Central memory CD8-positive, alpha-beta T cell (primary cell): Measurements from ENCODE around the gene TSPEAR.

Source experiments
- ATAC-seq: fragments of 150-1000 bp; cut with Tn5 transposase; replicated peaks from 2 replicates; pipeline ENCODE4 v1.10.0; 2022; ENCODE audit warnings: mild to moderate bottlenecking, moderate FRiP score, moderate number of reproducible peaks; ENCODE audit not compliant: poor library complexity, severe bottlenecking; ENCODE audit errors: extremely low read depth
- DNase-seq, 2 donors: peaks; one replicate each; pipeline ENCODE4 v3.0.0; 2021; ENCODE audit warnings: low spot score in 2 of 2
- H3K27ac Mint-ChIP-seq: one replicate; pipeline ENCODE4 v1.8.0; 2022; ENCODE audit warnings: low read depth, mild to moderate bottlenecking, moderate library complexity, mixed read lengths
- H3K27me3 Mint-ChIP-seq: one replicate; pipeline ENCODE4 v1.8.0; 2022; ENCODE audit warnings: mixed read lengths
- H3K36me3 Mint-ChIP-seq: one replicate; pipeline ENCODE4 v1.8.0; 2022; ENCODE audit warnings: mild to moderate bottlenecking, moderate library complexity, mixed read lengths; ENCODE audit not compliant: insufficient read depth
- H3K4me1 Mint-ChIP-seq: one replicate; pipeline ENCODE4 v1.8.0; 2022; ENCODE audit warnings: mixed read lengths
- H3K4me3 Mint-ChIP-seq: one replicate; pipeline ENCODE4 v1.8.0; 2022; ENCODE audit warnings: mild to moderate bottlenecking, moderate library complexity, mixed read lengths
- H3K9me3 Mint-ChIP-seq: one replicate; pipeline ENCODE4 v1.8.0; 2022; ENCODE audit warnings: mixed read lengths

The TSPEAR gene

DNA sequence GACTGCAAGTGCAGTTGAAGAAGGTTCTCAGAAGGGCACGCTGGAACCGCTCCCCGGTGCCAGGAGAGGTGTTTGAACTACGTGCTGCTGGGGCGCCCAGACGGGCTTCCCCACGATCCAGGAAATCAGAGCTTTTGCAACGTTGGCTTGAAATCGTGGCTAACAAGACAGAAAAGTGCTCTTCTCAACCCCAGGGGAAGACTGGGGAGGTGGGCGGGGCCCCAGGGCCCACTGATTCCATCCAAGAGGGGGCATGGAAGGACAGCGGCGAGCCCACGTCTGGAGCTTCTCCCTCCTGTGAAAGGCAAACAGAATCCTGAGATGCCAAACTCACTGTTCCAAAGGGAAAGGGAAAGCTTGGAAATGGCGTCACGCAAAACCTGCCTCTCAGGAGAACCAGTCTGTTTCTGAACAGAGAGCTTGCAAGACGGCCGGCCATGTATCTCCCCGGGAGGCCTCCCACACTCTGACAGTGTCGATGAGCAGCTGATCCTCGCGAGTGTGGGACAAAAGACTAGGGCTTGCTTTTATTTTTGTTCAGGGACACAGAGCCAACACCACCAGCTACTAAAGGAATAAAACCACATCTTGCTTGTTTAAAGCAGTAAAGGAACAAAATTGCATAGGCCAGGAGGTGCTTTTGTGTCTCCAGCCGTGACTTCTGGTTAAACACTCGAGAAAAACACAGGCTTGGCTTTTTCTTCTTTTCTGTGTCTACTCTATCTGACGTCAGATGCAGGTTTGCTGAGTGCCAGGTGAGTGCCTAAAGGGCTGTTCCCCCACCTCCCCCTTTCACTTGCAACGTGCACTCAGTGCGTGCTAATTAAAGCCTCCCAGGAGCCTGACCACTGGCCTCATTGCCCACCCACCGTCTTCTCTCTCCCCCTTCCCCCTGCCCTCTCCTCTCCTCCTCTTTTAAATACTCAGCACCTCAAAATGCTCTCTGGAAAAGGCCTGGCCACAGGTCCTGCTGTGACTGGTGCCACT lies 214.5 kb downstream of the TSPEAR start:
- H3K4me3 Mint-ChIP-seq = no peak overlapping the region
- DNase-seq (no peak), ATAC-seq (no peak)
- H3K4me1 Mint-ChIP-seq = no peaks in the 10 kb centered on the region
- H3K36me3 Mint-ChIP-seq = peaks cover 2% of the 10 kb centered on the region
- peaks cover 9% of the 10 kb centered on the region for H3K9me3 Mint-ChIP-seq
- peaks cover 56% of the 10 kb centered on the region for H3K27me3 Mint-ChIP-seq
- no peak overlapping the region for H3K27ac Mint-ChIP-seq

DNA sequence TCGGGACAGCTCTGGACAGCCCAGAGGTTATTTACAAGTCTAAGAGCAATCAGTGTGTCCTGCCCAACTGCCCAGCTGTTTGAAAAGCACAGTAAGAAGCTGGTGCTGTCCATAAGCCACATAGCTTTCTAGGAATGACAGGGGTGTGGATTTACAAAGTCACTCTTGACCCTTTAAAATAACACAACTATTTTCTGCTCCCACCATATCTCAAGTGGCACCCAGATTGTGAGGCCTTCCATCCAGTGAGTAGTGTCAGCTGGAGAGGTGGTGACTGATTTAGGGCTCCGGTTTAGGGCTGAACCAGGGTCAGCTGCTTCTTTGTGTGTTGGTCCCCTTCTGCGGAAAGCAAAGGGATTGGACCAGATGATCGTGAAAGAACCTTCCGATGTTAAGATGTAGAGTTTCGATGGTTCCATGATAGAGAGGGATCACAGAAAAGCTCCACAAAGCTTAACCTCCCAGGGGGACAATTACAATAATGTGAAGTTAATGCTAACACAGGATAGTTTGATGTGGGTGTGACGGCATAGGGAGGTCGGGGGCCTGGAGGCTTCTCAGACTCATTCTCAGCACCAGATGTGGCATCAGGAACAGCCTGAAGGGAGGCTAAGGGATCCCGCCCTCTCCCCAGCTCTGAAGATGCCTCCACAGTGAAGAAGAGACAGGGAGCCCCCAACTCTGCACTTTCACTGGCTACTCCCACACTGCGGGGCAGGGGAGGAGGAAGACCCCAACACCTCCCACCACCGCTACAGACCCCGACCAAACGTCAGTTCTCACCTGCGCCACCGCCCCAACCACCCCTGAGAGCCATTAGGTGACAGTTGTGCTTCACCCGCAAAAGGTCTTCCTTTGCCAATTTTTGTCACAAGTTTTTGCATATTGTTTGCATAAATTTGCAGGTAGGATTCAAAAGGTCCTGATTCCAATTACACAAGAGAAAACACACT lies 215.5 kb downstream of the TSPEAR start:
- DNase-seq (no peak), ATAC-seq (no peak)
- H3K27me3 Mint-ChIP-seq = peaks cover 61% of the 10 kb centered on the region
- H3K36me3 Mint-ChIP-seq = peaks cover 2% of the 10 kb centered on the region
- H3K9me3 Mint-ChIP-seq = peaks cover 9% of the 10 kb centered on the region
- no peak overlapping the region for H3K4me3 Mint-ChIP-seq
- no peak overlapping the region for H3K27ac Mint-ChIP-seq
- H3K4me1 Mint-ChIP-seq = no peaks in the 10 kb centered on the region

DNA sequence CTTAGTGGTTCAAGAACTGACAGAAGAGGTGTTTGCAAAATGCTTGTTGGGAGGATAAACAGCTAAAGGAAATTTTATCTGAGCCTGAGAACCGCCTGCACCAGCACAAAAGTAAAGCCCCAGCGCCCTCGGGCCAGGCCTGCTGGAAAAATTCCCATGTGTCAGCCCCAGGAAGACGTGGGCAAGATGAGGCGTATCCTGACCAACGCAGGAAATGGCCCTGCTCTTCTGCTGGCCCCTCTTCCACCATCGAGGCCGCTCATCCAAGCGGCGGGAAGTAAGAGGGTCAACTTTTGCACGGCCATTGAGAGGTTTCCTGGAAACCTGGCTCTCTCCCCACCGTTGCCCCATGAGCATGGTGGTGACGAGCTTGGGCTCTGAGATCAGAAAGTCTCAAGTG lies 216.4 kb downstream of the TSPEAR start:
- no peak overlapping the region for H3K27ac Mint-ChIP-seq
- DNase-seq (no peak), ATAC-seq (no peak)
- no peak overlapping the region for H3K4me3 Mint-ChIP-seq
- H3K9me3 Mint-ChIP-seq = peaks cover 9% of the 10 kb centered on the region
- peaks cover 4% of the 10 kb centered on the region for H3K36me3 Mint-ChIP-seq
- peaks cover 68% of the 10 kb centered on the region for H3K27me3 Mint-ChIP-seq
- no peaks in the 10 kb centered on the region for H3K4me1 Mint-ChIP-seq

DNA sequence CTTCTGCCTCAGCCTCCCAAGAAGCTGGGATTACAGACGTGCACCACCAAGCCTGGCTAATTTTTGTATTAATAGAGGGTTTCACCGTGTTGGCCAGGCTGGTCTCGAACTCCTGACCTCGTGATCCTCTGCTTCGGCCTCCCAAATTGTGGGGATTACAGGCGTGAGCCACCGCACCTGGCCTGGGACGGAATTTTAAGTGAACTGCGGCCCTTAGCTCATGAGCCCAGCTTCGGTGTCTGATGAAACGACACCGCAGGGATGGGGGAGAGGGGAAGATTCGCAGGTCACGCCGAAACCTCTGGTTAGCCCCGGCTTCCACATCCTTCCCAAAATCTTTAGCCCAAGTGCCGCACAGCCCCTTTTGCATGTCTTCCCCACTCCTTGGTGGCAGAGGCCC lies 217.0 kb downstream of the TSPEAR start:
- Mint-ChIP-seq H3K4me1 (no peaks in the 10 kb centered on the region), H3K9me3 (peaks cover 9% of the 10 kb centered on the region), H3K27ac (no peak overlapping the region), H3K4me3 (no peak overlapping the region), H3K36me3 (peaks cover 4% of the 10 kb centered on the region), H3K27me3 (peaks cover 72% of the 10 kb centered on the region)
- DNase-seq (no peak), ATAC-seq (no peak)

DNA sequence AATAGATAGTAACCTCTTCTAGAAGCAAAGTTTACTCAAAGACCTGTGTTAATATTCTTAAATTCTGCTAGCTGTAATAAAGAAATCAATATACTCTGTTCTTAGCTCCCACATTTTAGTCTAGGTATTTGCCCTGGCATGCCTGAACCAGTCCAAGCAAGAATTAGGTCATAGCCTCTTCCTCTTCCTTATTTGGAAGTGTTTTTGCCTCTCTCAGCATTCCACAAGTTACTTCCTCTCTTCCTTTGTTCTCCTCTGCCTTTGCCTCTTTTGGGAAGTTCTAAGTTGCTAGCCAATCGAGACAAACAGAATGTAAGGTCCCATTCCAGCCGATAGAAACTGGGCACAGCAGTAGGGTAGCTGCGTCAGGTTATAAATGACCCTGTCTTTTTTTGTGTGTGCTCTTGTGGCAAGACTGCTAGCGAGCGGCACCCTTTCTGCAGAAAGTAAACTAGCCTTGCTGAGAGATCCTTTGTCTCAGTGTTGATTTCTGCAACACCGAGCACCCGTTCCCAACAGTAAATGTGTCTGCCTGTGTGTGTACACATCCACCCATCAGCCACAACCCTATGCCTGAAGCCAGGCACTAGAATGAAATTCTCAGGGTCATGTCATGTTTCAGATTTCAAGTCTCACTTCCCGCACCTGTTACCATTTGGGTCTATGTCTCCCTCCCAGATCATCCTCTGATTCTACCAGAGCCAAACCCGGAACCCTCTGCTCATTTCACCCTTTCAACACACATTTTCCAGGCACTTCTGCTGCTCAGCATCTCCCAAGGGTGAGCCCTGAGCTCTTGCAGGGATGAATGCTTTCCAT lies 218.6 kb downstream of the TSPEAR start:
- Mint-ChIP-seq H3K9me3 (peaks cover 9% of the 10 kb centered on the region), H3K4me1 (no peaks in the 10 kb centered on the region), H3K27ac (no peak overlapping the region)

DNA sequence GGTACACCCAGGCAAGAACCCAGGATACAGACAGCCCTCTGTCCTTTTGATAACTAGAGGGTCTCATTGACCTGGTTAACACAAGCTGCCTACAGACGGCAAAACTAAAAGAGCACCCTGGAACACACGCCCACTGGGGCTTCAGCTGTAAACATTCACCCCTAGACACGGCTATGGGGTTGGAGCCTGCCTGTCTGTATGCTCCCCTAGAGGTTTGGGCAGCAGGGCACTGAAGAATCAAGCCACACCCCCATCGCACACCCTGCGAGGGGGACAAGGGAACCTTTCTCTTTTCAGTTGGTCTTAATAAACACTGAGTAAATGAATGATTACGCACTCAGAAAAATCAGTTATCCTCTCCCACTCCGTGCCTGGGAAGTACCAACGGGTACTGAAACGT lies 220.6 kb downstream of the TSPEAR start:
- ATAC-seq = no peak
- DNase-seq = no peak
- H3K27me3 Mint-ChIP-seq = peaks cover 59% of the 10 kb centered on the region

More for the DNA sequence above, 218.6 kb downstream of the TSPEAR start:
- H3K36me3 Mint-ChIP-seq = peaks cover 4% of the 10 kb centered on the region
- H3K27me3 Mint-ChIP-seq = peaks cover 71% of the 10 kb centered on the region
- H3K4me3 Mint-ChIP-seq = no peak overlapping the region
- DNase-seq (no peak), ATAC-seq (no peak)

DNA sequence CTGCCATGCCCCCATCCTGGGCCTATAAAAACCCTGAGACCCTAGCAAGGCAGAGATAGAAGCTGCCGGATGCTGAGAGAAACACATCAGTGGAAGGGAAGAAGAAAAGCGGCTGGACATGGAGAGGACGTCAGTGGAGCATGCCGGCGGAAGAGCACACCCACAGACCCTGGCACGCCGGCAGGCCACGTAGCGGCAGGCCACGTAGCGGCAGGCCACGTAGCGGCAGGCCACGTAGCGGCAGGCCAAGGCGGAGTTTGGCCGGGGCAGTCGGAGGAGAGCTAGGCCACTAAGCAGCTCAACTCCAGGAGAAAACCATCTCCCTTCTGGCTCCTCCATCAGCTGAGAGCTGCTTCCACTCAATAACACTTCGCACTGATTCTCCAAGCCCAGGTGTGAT lies 221.0 kb downstream of the TSPEAR start:
- H3K9me3 Mint-ChIP-seq = peaks cover 9% of the 10 kb centered on the region
- H3K4me3 Mint-ChIP-seq = no peak overlapping the region
- ATAC-seq (no peak), DNase-seq (no peak)
- H3K4me1 Mint-ChIP-seq = no peaks in the 10 kb centered on the region
- H3K27me3 Mint-ChIP-seq = peaks cover 57% of the 10 kb centered on the region
- H3K27ac Mint-ChIP-seq = no peak overlapping the region
- H3K36me3 Mint-ChIP-seq = peaks cover 2% of the 10 kb centered on the region

More for the DNA sequence above, 220.6 kb downstream of the TSPEAR start:
- no peaks in the 10 kb centered on the region for H3K4me1 Mint-ChIP-seq
- no peak overlapping the region for H3K4me3 Mint-ChIP-seq
- H3K36me3 Mint-ChIP-seq = peaks cover 2% of the 10 kb centered on the region
- H3K9me3 Mint-ChIP-seq = peaks cover 9% of the 10 kb centered on the region
- H3K27ac Mint-ChIP-seq = no peak overlapping the region

DNA sequence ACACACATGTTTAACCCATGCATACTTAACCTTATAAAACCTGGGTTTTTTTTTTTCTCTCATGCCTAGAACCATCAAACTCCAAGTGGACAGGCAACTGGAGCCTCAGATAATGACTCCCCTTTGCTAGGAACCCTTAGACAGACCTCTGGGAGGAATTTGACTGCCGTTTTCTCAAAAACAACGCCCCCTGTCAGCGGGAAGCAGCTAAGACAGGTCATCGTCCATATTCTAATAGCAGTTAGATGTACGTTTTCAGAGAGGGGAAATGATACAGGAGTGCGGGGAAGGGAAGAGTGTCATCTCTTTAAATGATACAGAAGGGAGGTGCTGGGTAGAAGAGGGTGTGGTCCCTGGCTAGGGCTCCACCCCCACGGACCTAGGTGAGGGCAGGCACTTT lies 221.4 kb downstream of the TSPEAR start:
- Mint-ChIP-seq H3K4me1 (no peaks in the 10 kb centered on the region), H3K27me3 (peaks cover 53% of the 10 kb centered on the region), H3K4me3 (no peak overlapping the region), H3K9me3 (peaks cover 9% of the 10 kb centered on the region), H3K36me3 (peaks cover 2% of the 10 kb centered on the region), H3K27ac (no peak overlapping the region)
- DNase-seq (no peak), ATAC-seq (no peak)

DNA sequence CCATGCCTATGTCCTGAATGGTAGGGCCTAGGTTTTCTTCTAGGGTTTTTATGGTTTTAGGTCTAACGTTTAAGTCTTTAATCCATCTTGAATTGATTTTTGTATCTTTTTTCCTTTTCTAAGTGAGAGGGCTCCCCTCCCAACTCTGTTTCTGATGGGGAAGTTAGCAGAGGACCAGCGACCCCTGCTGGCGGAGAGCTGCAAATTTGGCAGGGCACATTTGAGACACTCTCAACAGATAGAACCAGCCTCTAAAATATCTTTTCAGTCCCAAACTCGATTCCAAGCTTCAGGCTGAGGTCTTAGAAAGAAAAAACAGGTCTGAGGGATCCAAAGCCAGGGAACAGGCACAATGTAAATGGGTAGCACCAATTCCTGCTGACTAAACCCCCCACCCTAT lies 223.5 kb downstream of the TSPEAR start:
- no peak overlapping the region for H3K4me3 Mint-ChIP-seq
- H3K4me1 Mint-ChIP-seq = no peaks in the 10 kb centered on the region
- no peak overlapping the region for H3K27ac Mint-ChIP-seq
- peaks cover 54% of the 10 kb centered on the region for H3K27me3 Mint-ChIP-seq
- peaks cover 2% of the 10 kb centered on the region for H3K36me3 Mint-ChIP-seq
- no peak for ATAC-seq
- no peak for DNase-seq
- H3K9me3 Mint-ChIP-seq = peaks cover 4% of the 10 kb centered on the region

DNA sequence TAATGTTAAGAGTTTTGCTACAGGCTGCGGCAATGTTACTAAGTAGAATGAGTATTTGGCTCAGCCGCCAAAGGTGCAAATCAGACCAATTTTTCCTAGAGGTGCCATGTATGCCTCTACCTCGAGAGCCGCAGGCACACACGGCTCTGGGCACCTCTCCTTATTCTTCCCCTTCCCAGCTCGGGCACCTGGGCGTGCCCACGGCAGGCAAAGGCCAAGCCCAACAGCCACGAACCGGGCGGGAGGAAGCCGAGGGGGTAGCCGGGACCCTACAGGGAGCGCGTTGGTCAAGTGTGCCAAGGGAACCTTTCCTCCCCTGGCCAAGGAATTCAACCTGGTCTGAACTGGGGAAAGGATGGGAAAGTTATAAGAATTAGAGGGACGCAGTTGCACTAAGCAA lies 225.1 kb downstream of the TSPEAR start:
- no peak overlapping the region for H3K27ac Mint-ChIP-seq
- no peaks in the 10 kb centered on the region for H3K4me1 Mint-ChIP-seq
- no peak overlapping the region for H3K4me3 Mint-ChIP-seq
- ATAC-seq (no peak), DNase-seq (no peak)
- H3K36me3 Mint-ChIP-seq = peaks cover 2% of the 10 kb centered on the region
- peaks cover 52% of the 10 kb centered on the region for H3K27me3 Mint-ChIP-seq
- no peaks in the 10 kb centered on the region for H3K9me3 Mint-ChIP-seq

DNA sequence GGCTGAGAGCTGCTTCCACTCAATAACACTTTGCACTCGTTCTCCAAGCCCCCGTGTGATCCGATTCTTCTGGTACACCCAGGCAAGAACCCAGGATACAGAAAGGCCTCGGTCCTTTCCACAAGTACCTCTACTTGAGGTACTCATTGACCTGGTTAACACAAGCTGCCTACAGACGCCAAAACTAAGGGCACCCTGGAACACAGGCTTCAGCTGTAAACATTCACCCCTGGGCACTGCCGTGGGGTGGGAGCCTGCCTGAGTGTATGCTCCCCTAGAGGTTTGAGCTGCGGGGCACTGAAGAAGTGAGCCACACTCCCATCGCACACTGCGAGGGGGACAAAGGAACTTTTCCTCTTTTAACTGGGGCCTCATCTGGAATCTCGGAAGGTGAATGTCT lies 225.6 kb downstream of the TSPEAR start:
- no peak for ATAC-seq
- Mint-ChIP-seq H3K27ac (no peak overlapping the region), H3K36me3 (peaks cover 2% of the 10 kb centered on the region), H3K4me1 (no peaks in the 10 kb centered on the region), H3K27me3 (peaks cover 52% of the 10 kb centered on the region), H3K4me3 (no peak overlapping the region), H3K9me3 (no peaks in the 10 kb centered on the region)
- DNase-seq = no peak

DNA sequence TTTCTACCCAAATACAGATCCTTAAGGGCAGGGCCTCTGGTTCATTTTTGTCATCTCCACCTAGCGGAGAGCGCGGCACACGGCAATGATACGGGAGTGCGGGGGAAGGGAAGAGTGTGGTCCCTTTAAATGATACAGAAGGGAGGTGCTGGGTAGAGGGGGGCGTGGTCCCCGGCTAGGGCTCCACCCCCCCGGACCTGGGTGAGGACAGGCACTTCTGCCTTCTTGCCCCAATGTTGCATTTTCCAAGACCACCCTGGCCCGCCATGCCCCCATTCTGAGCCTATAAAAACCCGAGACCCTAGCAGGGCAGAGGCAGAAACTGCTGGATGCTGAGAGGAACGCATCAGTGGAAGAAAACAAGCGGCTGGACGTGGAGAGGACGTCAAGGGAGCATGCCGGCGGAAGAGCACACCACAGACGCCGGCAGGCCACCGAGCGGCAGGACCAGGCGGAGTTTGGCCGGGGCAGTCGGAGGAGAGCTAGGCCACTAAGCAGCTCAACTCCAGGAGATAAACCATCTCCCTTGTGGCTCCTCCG lies 226.0 kb downstream of the TSPEAR start:
- ATAC-seq (no peak), DNase-seq (no peak)
- Mint-ChIP-seq H3K9me3 (no peaks in the 10 kb centered on the region), H3K27ac (no peak overlapping the region), H3K4me3 (peak overlapping the region; percentile 32), H3K36me3 (no peaks in the 10 kb centered on the region), H3K4me1 (no peaks in the 10 kb centered on the region), H3K27me3 (peaks cover 49% of the 10 kb centered on the region)
